ENCODE measurements around the gene ELL. TPM values are rescaled to one million over a fixed set of nuclear protein-coding genes. Genes with fewer than 3 reads are reported as not detected.

The ELL gene
- total and polyA plus RNA-seq, 2 donors from 2014 or later = 5.7 to 25.2 TPM

- no peak for FAIRE-seq
- no peak overlapping the region for H3K27ac ChIP-seq (ENCODE audit: low read depth in 2 of 2, low read length in 2 of 2)
- no peaks in the 10 kb centered on the region for H3K9me3 ChIP-seq (ENCODE audit: control insufficient read depth in 2 of 3, insufficient read depth in 1 of 3, low read length in 3 of 3)
- no peak for TF ChIP-seq CTCF (IDR thresholded peaks at IDR 0.05; ENCODE audit: borderline replicate concordance, extremely low read depth, insufficient read depth)
- no peak overlapping the region for H3K4me3 ChIP-seq (ENCODE audit: low read length in 3 of 3)
- H3K4me1 ChIP-seq (ENCODE audit: control insufficient read depth in 2 of 3, insufficient read depth in 2 of 3, low read depth in 1 of 3, low read length in 3 of 3) = peaks cover 0 to 8% (median 0%) of the 10 kb centered on the region in 3 donors
- DNase-seq = no peak
- peaks cover 0 to 42% (median 25%) of the 10 kb centered on the region in 3 donors for H3K36me3 ChIP-seq (ENCODE audit: control insufficient read depth in 2 of 3, insufficient read depth in 3 of 3, low read length in 3 of 3)
- intact Hi-C loops (cut with DNase I) = no loop called here
- H3K27me3 ChIP-seq (ENCODE audit: control insufficient read depth, insufficient read depth, low read length) = no peaks in the 10 kb centered on the region
- H3K9ac ChIP-seq (ENCODE audit: low read length in 3 of 3) = no peak overlapping the region
These were observed 75.6 kb downstream of the ELL start for GRCh38 chr19:18446145-18446810.

GRCh38 chr19:18445262-18445948, 76.5 kb downstream of the ELL start:
- no peak overlapping the region for H3K9ac ChIP-seq (ENCODE audit: low read length in 3 of 3)
- no peaks in the 10 kb centered on the region for H3K9me3 ChIP-seq (ENCODE audit: control insufficient read depth in 2 of 3, insufficient read depth in 1 of 3, low read length in 3 of 3)
- no peak overlapping the region for H3K4me3 ChIP-seq (ENCODE audit: low read length in 3 of 3)
- no peak for FAIRE-seq
- peaks cover 0 to 42% (median 25%) of the 10 kb centered on the region in 3 donors for H3K36me3 ChIP-seq (ENCODE audit: control insufficient read depth in 2 of 3, insufficient read depth in 3 of 3, low read length in 3 of 3)
- peaks cover 0 to 6% (median 0%) of the 10 kb centered on the region in 3 donors for H3K4me1 ChIP-seq (ENCODE audit: control insufficient read depth in 2 of 3, insufficient read depth in 2 of 3, low read depth in 1 of 3, low read length in 3 of 3)
- no peak for TF ChIP-seq CTCF (IDR thresholded peaks at IDR 0.05; ENCODE audit: borderline replicate concordance, extremely low read depth, insufficient read depth)
- intact Hi-C loops (cut with DNase I) = no loop called here
- H3K27me3 ChIP-seq (ENCODE audit: control insufficient read depth, insufficient read depth, low read length) = no peaks in the 10 kb centered on the region
- no peak for DNase-seq
- H3K27ac ChIP-seq (ENCODE audit: low read depth in 2 of 2, low read length in 2 of 2) = no peak overlapping the region

- DNase-seq = no peak
- intact Hi-C loops (cut with DNase I) = no loop called here
- Histone ChIP-seq H3K27ac (ENCODE audit: low read depth in 2 of 2, low read length in 2 of 2) (no peak overlapping the region), H3K9ac (ENCODE audit: low read length in 3 of 3) (no peak overlapping the region), H3K9me3 (ENCODE audit: control insufficient read depth in 2 of 3, insufficient read depth in 1 of 3, low read length in 3 of 3) (no peaks in the 10 kb centered on the region), H3K4me3 (ENCODE audit: low read length in 3 of 3) (no peak overlapping the region), H3K36me3 (ENCODE audit: control insufficient read depth in 2 of 3, insufficient read depth in 3 of 3, low read length in 3 of 3) (peaks cover 0 to 35% (median 23%) of the 10 kb centered on the region in 3 donors), H3K4me1 (ENCODE audit: control insufficient read depth in 2 of 3, insufficient read depth in 2 of 3, low read depth in 1 of 3, low read length in 3 of 3) (peaks cover 0 to 6% (median 0%) of the 10 kb centered on the region in 3 donors), H3K27me3 (ENCODE audit: control insufficient read depth, insufficient read depth, low read length) (no peaks in the 10 kb centered on the region)
- FAIRE-seq = no peak
- no peak for TF ChIP-seq CTCF (IDR thresholded peaks at IDR 0.05; ENCODE audit: borderline replicate concordance, extremely low read depth, insufficient read depth)
These were observed 77.4 kb downstream of the ELL start for GRCh38 chr19:18444513-18444912.

Measured in kidney (tissue), 14 donors.